ENCODE data around the gene LCE1F.

DNA sequence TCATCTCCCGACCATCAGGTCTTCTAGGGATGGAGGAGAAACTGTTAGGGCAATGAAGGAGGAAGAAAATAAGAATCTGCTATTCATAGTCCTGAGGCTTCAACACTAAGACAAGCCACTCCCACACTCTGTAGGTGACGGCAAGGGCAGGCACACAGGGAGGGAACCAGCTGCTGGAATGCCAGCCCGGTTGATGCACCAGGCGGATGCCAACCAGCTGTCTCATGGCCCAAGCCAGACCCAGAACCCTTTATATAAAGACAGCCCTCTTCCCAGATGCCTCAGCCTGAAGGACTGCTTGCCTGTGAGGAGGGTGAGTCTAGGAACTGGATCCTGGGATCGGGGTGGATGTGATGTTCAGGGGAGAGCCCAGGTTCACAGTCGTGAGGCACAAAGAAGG is 17.2 kb upstream of the LCE1F start, which contains the start of gene KPRP:
- no peak for TF ChIP-seq POLR2A (IDR thresholded peaks at IDR 0.05)
- TF ChIP-seq, protein P1, sequence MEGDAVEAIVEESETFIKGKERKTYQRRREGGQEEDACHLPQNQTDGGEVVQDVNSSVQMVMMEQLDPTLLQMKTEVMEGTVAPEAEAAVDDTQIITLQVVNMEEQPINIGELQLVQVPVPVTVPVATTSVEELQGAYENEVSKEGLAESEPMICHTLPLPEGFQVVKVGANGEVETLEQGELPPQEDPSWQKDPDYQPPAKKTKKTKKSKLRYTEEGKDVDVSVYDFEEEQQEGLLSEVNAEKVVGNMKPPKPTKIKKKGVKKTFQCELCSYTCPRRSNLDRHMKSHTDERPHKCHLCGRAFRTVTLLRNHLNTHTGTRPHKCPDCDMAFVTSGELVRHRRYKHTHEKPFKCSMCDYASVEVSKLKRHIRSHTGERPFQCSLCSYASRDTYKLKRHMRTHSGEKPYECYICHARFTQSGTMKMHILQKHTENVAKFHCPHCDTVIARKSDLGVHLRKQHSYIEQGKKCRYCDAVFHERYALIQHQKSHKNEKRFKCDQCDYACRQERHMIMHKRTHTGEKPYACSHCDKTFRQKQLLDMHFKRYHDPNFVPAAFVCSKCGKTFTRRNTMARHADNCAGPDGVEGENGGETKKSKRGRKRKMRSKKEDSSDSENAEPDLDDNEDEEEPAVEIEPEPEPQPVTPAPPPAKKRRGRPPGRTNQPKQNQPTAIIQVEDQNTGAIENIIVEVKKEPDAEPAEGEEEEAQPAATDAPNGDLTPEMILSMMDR (IDR thresholded peaks at IDR 0.05) = no peak
